HCT116 (cell line): ENCODE results near the gene SLC9A7. TPM values are rescaled to one million over a fixed set of nuclear protein-coding genes. Genes with fewer than 3 reads are reported as not detected.
A peak's percentile ranks its signal among the peaks of the same experiment; 100 is the strongest.
"Not testable (repeated sequence)": the region's sequence is repeated elsewhere in the genome, so short reads cannot be mapped to it uniquely, and the experiment has no call there.

Experiments used
- ATAC-seq: fragments of 200-7000 bp; cut with Tn5 transposase; 2 replicates; pipeline ENCODE4 v1.9.1; 2020; ENCODE audit warnings: mild to moderate bottlenecking, moderate library complexity
- BruUV-seq: library from RNA; stranded (reverse); fragments of 400-500 nt; replicated peaks from 2 replicates; lab custom pipeline; 2021; lab: Mats Ljungman, UMichigan
- CTCF ChIA-PET: fragments of 300-600 bp; sonication (Branson Sonifier 250); formaldehyde crosslinking; loops from one replicate; lab custom pipeline; 2021; ENCODE audit warnings: antibody characterized with exemption; lab: Charles Lee
- POLR2A ChIA-PET: fragments of 300-600, 350-600 bp; sonication (Branson Sonifier 250); formaldehyde crosslinking; loops from one replicate; lab custom pipeline; 2021; ENCODE audit warnings: antibody characterized with exemption; lab: Charles Lee
- RAD21 ChIA-PET, 2 experiments: fragments of 300-600 bp; sonication (Branson Sonifier 250); formaldehyde crosslinking; loops; one replicate each; lab custom pipeline; 2023; ENCODE audit warnings: low total read pairs in 2 of 2; ENCODE audit not compliant: uncharacterized antibody in 2 of 2, unreplicated experiment in 2 of 2, low non-redundant PET in 1 of 2; lab: Charles Lee
- DNase-seq: peaks from one replicate; pipeline ENCODE4 v3.0.0-alpha.2; 2010; ENCODE audit warnings: low read depth, low spot score
- H2AFZ ChIP-seq: fragments of 200-600 bp; shearing (Covaris generic), sonication (generic); 2 replicates; pipeline ENCODE4 v1.6.1; 2017; ENCODE audit warnings: low read depth, mixed run types, mixed read lengths, antibody characterized with exemption, low read length; ENCODE audit not compliant: poor library complexity, severe bottlenecking
- H3K27ac ChIP-seq: 2 replicates; pipeline ENCODE4 v1.5.1; 2012; ENCODE audit warnings: low read depth, low read length
- H3K27me3 ChIP-seq: fragments of 200-600 bp; sonication (generic); 2 replicates; pipeline ENCODE4 v1.6.1; 2016; ENCODE audit warnings: mixed run types, low read length, mixed read lengths; ENCODE audit not compliant: insufficient read depth
- H3K36me3 ChIP-seq, 2 experiments: fragments of 200-500 bp in 1 of 2; fragments of 200-600 bp in 1 of 2; sonication (Bioruptor generic) in 1 of 2; sonication (generic) in 1 of 2; 2 replicates each; pipeline versions ENCODE4 v1.5.1 to v1.6.1; 2014 to 2016; ENCODE audit warnings: low read length in 2 of 2, inconsistent platforms in 1 of 2, mixed read lengths in 1 of 2, mixed run types in 1 of 2; ENCODE audit not compliant: insufficient read depth in 2 of 2, control insufficient read depth in 1 of 2
- H3K4me1 ChIP-seq, 2 experiments: fragments of 200-600 bp in 1 of 2; sonication (generic) in 1 of 2; 2 replicates each; pipeline versions ENCODE4 v1.5.1 to v1.6.1; 2012 to 2017; ENCODE audit warnings: low read length in 2 of 2, inconsistent platforms in 1 of 2, mild to moderate bottlenecking in 1 of 2, mixed read lengths in 1 of 2, mixed run types in 1 of 2, moderate library complexity in 1 of 2; ENCODE audit not compliant: insufficient read depth in 2 of 2, control insufficient read depth in 1 of 2
- H3K4me2 ChIP-seq: fragments of 200-600 bp; sonication (generic); 2 replicates; pipeline ENCODE4 v1.6.1; 2017; ENCODE audit warnings: mixed run types, low read length, mixed read lengths
- H3K4me3 ChIP-seq, 2 experiments: fragments of 200-600 bp in 1 of 2; sonication (generic) in 1 of 2; replicated peaks in 1 of 2; 2 replicates each; pipeline ENCODE4 v1.5.1; 2011 to 2016; ENCODE audit warnings: low read length in 2 of 2, control low read depth in 1 of 2, low read depth in 1 of 2, mild to moderate bottlenecking in 1 of 2, mixed read lengths in 1 of 2, mixed run types in 1 of 2
- H3K79me2 ChIP-seq: fragments of 200-600 bp; sonication (generic); 2 replicates; pipeline ENCODE4 v1.6.1; 2017; ENCODE audit warnings: mild to moderate bottlenecking, mixed run types, low read length, moderate library complexity, mixed read lengths; ENCODE audit not compliant: insufficient read depth
- H3K9ac ChIP-seq: fragments of 200-600 bp; sonication (generic); 2 replicates; pipeline ENCODE4 v1.6.1; 2016; ENCODE audit warnings: low read length, mixed read lengths
- H3K9me2 ChIP-seq: fragments of 200-600 bp; sonication (generic), shearing (Covaris generic); 2 replicates; pipeline ENCODE4 v1.6.1; 2017; ENCODE audit warnings: mixed run types, mild to moderate bottlenecking, moderate library complexity; ENCODE audit not compliant: insufficient read depth
- H3K9me3 ChIP-seq, 2 experiments: fragments of 200-500 bp in 1 of 2; fragments of 200-600 bp in 1 of 2; sonication (Bioruptor generic) in 1 of 2; sonication (generic) in 1 of 2; 2 replicates each; pipeline ENCODE4 v1.6.1; 2014 to 2017; ENCODE audit warnings: low read length in 2 of 2, mixed read lengths in 2 of 2, inconsistent platforms in 1 of 2, low read depth in 1 of 2, mild to moderate bottlenecking in 1 of 2, mixed run types in 1 of 2, moderate library complexity in 1 of 2; ENCODE audit not compliant: control insufficient read depth in 1 of 2, insufficient read depth in 1 of 2
- H4K20me1 ChIP-seq: fragments of 200-600 bp; sonication (generic), shearing (Covaris generic); 2 replicates; pipeline ENCODE4 v1.6.1; 2017; ENCODE audit warnings: mixed run types, mild to moderate bottlenecking, moderate library complexity; ENCODE audit not compliant: insufficient read depth
- ELF1 ChIP-seq: IDR thresholded peaks from 2 replicates; pipeline ENCODE4 v1.6.1; 2012; ENCODE audit warnings: low read depth, borderline replicate concordance
- EZH2phosphoT487 ChIP-seq: fragments of 200-600 bp; IDR thresholded peaks from 2 replicates; pipeline ENCODE4 v1.6.1; 2018; ENCODE audit warnings: antibody characterized with exemption, borderline replicate concordance
- JUND ChIP-seq: IDR thresholded peaks from 2 replicates; pipeline ENCODE4 v1.6.1; 2012
- POLR2A ChIP-seq: IDR thresholded peaks from 2 replicates; pipeline ENCODE4 v1.7.0; 2011; ENCODE audit warnings: borderline replicate concordance; ENCODE audit not compliant: insufficient read depth, insufficient read length; ENCODE audit errors: extremely low read depth
- RAD21 ChIP-seq: IDR thresholded peaks from 2 replicates; pipeline ENCODE4 v1.6.1; 2012; ENCODE audit warnings: low read depth, mild to moderate bottlenecking
- ZFX ChIP-seq: fragments of 450-650 bp; IDR thresholded peaks from 2 replicates; pipeline ENCODE4 v1.6.1; 2017
- intact Hi-C: fragments of 100-400 bp; cut with micrococcal nuclease; formaldehyde crosslinking; loops from 2 replicates; pipeline ENCODE4 v1.10.0; 2022
- total RNA-seq: library from RNA; stranded (reverse); gene quantifications from one replicate; pipeline ENCODE4 v1.2.1, GENCODE V29; 2021; ENCODE audit not compliant: unreplicated experiment
- TF ChIP-seq, protein P1 (sequence below), 3 experiments: fragments of 200-600 bp in 1 of 3; sonication (generic) in 1 of 3; IDR thresholded peaks in 2 of 3; conservative IDR thresholded peaks in 1 of 3; 2 replicates each; pipeline ENCODE4 v1.5.1; 2012 to 2017; ENCODE audit warnings: low read depth in 2 of 3, low read length in 2 of 3, antibody characterized with exemption in 1 of 3, borderline replicate concordance in 1 of 3, control low read depth in 1 of 3, mild to moderate bottlenecking in 1 of 3, mixed read lengths in 1 of 3, mixed run types in 1 of 3, moderate library complexity in 1 of 3; ENCODE audit not compliant: insufficient read depth in 1 of 3

Gene SLC9A7
- total RNA-seq, 1 experiment from 2014 or later, result 18.6 TPM

GRCh38 chrX:46791927-46792809 is 33.2 kb upstream of the SLC9A7 start (continued):
- TF ChIP-seq, protein P1, sequence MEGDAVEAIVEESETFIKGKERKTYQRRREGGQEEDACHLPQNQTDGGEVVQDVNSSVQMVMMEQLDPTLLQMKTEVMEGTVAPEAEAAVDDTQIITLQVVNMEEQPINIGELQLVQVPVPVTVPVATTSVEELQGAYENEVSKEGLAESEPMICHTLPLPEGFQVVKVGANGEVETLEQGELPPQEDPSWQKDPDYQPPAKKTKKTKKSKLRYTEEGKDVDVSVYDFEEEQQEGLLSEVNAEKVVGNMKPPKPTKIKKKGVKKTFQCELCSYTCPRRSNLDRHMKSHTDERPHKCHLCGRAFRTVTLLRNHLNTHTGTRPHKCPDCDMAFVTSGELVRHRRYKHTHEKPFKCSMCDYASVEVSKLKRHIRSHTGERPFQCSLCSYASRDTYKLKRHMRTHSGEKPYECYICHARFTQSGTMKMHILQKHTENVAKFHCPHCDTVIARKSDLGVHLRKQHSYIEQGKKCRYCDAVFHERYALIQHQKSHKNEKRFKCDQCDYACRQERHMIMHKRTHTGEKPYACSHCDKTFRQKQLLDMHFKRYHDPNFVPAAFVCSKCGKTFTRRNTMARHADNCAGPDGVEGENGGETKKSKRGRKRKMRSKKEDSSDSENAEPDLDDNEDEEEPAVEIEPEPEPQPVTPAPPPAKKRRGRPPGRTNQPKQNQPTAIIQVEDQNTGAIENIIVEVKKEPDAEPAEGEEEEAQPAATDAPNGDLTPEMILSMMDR (IDR thresholded peaks at IDR 0.05 in 2 of 3, conservative IDR thresholded peaks at IDR 0.05 in 1 of 3; ENCODE audit: borderline replicate concordance in 1 of 3, insufficient read depth in 1 of 3, low read depth in 2 of 3, low read length in 2 of 3), result no peak
- TF ChIP-seq JUND, result peak; percentile 66
- no peak for TF ChIP-seq POLR2A
- no peak for TF ChIP-seq ZFX
- no peak for TF ChIP-seq ELF1

GRCh38 chrX:46788902-46789301 is 30.0 kb upstream of the SLC9A7 start:
- no TSS peak for BruUV-seq
- H3K36me3 ChIP-seq, result no peaks in the 10 kb centered on the region
- H4K20me1 ChIP-seq, result no peaks in the 10 kb centered on the region
- ATAC-seq (no peak), DNase-seq (no peak)
- ChIA-PET RAD21 (no interaction called here), CTCF (no interaction called here), POLR2A (no interaction called here)
- no peaks in the 10 kb centered on the region for H3K9me2 ChIP-seq
- no peaks in the 10 kb centered on the region for H3K27me3 ChIP-seq
- H3K27ac ChIP-seq, result no peak overlapping the region
- no peak overlapping the region for H3K9ac ChIP-seq
- no peaks in the 10 kb centered on the region for H3K9me3 ChIP-seq
- H3K4me1 ChIP-seq, result peaks cover 2 to 24% of the 10 kb centered on the region in 2 experiments; a peak in 3 of 4 replicates
- H2AFZ ChIP-seq, result no peak overlapping the region
- H3K4me3 ChIP-seq, result no peak overlapping the region
- H3K4me2 ChIP-seq, result no peak overlapping the region
- intact Hi-C loops, result no loop called here
- TF ChIP-seq RAD21, result no peak
- TF ChIP-seq EZH2phosphoT487, result no peak
- TF ChIP-seq, all 23 proteins: peak for 0
- no peaks in the 10 kb centered on the region for H3K79me2 ChIP-seq

- RAD21 ChIA-PET, H3K9ac ChIP-seq, H3K4me2 ChIP-seq, ATAC-seq, H3K4me3 ChIP-seq, H3K36me3 ChIP-seq, H4K20me1 ChIP-seq, H3K27me3 ChIP-seq, intact Hi-C loops, H3K9me3 ChIP-seq, H3K79me2 ChIP-seq, H2AFZ ChIP-seq, CTCF ChIA-PET, DNase-seq, H3K4me1 ChIP-seq, H3K27ac ChIP-seq, H3K9me2 ChIP-seq, BruUV-seq: not testable (repeated sequence)
- POLR2A ChIA-PET, result interaction anchor here (0.9 kb wide), 1 partner anchor 12 kb away, joined by 3 read pairs; no protein-coding TSS in a partner anchor
These were observed 25.5 kb upstream of the SLC9A7 start for GRCh38 chrX:46784437-46784836.
